Kasumi-1 (cell line): ENCODE measurements around the gene CORO2A.
"Not testable (repeated sequence)": the region's sequence is repeated elsewhere in the genome, so short reads cannot be mapped to it uniquely, and the experiment has no call there.

Source experiments
- DNase-seq, 2 experiments: peaks; one replicate each; lab custom pipeline; 2025; lab: John Stamatoyannopoulos, UW

The CORO2A gene

GRCh38 chr9:98142182-98142907 is 50.1 kb downstream of the CORO2A start:
- no peak for DNase-seq

GRCh38 chr9:98140503-98140902 is 51.9 kb downstream of the CORO2A start:
- DNase-seq: no peak

- no peak for DNase-seq
Measured at GRCh38 chr9:98136489-98136888, 55.9 kb downstream of the CORO2A start.

GRCh38 chr9:98135938-98136337 is 56.5 kb downstream of the CORO2A start:
- no peak for DNase-seq

GRCh38 chr9:98135558-98135934 is 56.9 kb downstream of the CORO2A start:
- DNase-seq: no peak

- no peak for DNase-seq
Measured at GRCh38 chr9:98134702-98135557, 57.5 kb downstream of the CORO2A start.

GRCh38 chr9:98132806-98133631 is 59.4 kb downstream of the CORO2A start:
- no peak for DNase-seq

GRCh38 chr9:98132158-98132557 is 60.3 kb downstream of the CORO2A start:
- no peak for DNase-seq

- DNase-seq: no peak
Measured at GRCh38 chr9:98130576-98131228, 61.7 kb downstream of the CORO2A start.

- not testable (repeated sequence) for DNase-seq
Measured at GRCh38 chr9:98130060-98130459, 62.4 kb downstream of the CORO2A start.

GRCh38 chr9:98129451-98129881 is 63.0 kb downstream of the CORO2A start:
- peak; percentile 73 to 80 for DNase-seq

- no peak for DNase-seq
Measured at GRCh38 chr9:98128316-98128715, 64.1 kb downstream of the CORO2A start.

- no peak for DNase-seq
Measured at GRCh38 chr9:98127226-98127625, 65.2 kb downstream of the CORO2A start.

GRCh38 chr9:98124637-98125426 is 67.6 kb downstream of the CORO2A start:
- no peak for DNase-seq

- DNase-seq: not testable (repeated sequence)
Measured at GRCh38 chr9:98124091-98124490, 68.3 kb downstream of the CORO2A start.

- no peak for DNase-seq
Measured at GRCh38 chr9:98121058-98121457, 71.4 kb downstream of the CORO2A start.

GRCh38 chr9:98120476-98120875 is 72.0 kb downstream of the CORO2A start:
- DNase-seq: no peak

- peak; percentile 92 to 94 for DNase-seq
Measured at GRCh38 chr9:98118640-98119601, 73.5 kb downstream of the CORO2A start, which contains the start of gene TRIM14. Gene TRIM14 (minus strand): TSS chr9:98119222. CDS start chr9:98119188, 34 bp downstream.

GRCh38 chr9:98117984-98118639 is 74.3 kb downstream of the CORO2A start:
- peak; percentile 76 to 86 for DNase-seq
